Heart left ventricle (tissue), 13 donors: Measurements from ENCODE around the gene PCDHB10.
A peak's percentile ranks its signal among the peaks of the same experiment; 100 is the strongest.

Source experiments
- POLR2A ChIP-seq, 2 donors: fragments of 450-650 bp; IDR thresholded peaks; one replicate each; pipeline ENCODE4 v1.6.1; 2017; ENCODE audit warnings: antibody characterized with exemption in 2 of 2, mild to moderate bottlenecking in 2 of 2, moderate library complexity in 2 of 2
- TF ChIP-seq, protein P1 (sequence below), 12 donors: fragments of 200-600 bp; sonication (generic) in 4 of 12; IDR thresholded peaks; one replicate each; pipeline versions ENCODE4 v1.5.0 to v1.8.0; 2018 to 2022; ENCODE audit warnings: antibody characterized with exemption in 12 of 12, mild to moderate bottlenecking in 5 of 12
- donor health status: ischemic (EF 13 %, LVEDD 7.1; RV severe dilation, severe dysfunction).
- donor health status: DM: no; HTN: yes; CAD: no.
- donor health status: DM: no; HTN: no; CAD: no.
- donor health status: ischemic (EF 25% LVEDD 6.9; RV normal size, moderate dysfunction).
- donor health status: ischemic (EF 25% LVEDD 5.7; RV mildly dilated, moderate dysfunction).
- donor health status: ischemic (EF 35%, LVEDD 5.7; RV mildly dilated, moderate dysfunction).
- donor health status: nonischemic (EF 11% LVEDD 7.7; RV severe dilation, severe dysfunction).
- donor health status: DM: yes; HTN: yes; CAD: no.
- donor health status: PGD.
- donor health status: ischemic (EF 29% LVEDD 5.4; RV normal size, mild dysfunction).
- donor health status: nonischemic (EF 23%, LVEDD 6.1; RV moderate dilation, normal function).

DNA sequence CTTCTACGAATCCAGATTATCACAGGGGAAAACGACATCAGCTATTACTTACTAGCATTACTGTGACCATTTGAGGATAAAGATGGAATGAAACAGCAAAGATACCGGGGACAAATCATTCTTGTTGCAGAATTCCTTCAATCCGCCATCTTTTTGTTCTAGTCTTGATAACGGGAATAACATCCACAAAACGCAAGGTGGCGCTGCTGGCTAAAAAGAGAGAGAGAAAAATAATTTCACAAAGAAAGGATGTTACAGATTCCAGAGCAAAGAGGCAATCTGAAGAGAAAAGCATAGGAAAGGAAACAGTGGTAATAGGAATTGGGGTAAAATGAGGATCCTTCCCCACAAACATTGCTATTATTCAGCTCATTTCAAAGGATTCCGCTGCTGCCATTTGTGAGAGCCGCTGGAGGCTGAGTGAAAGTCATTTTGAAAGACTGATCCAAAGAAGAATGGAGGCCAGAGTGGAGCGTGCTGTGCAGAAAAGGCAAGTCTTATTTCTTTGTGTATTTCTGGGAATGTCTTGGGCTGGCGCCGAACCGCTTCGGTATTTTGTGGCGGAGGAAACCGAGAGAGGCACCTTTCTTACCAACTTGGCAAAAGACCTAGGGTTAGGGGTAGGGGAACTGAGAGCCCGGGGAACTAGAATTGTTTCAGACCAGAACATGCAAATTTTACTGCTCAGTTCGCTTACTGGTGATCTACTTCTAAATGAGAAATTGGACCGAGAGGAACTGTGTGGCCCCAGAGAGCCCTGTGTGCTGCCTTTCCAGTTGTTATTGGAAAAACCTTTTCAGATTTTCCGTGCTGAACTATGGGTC, 19.6 kb upstream of the PCDHB10 start, which contains the start of gene PCDHB7:
- TF ChIP-seq, protein P1, sequence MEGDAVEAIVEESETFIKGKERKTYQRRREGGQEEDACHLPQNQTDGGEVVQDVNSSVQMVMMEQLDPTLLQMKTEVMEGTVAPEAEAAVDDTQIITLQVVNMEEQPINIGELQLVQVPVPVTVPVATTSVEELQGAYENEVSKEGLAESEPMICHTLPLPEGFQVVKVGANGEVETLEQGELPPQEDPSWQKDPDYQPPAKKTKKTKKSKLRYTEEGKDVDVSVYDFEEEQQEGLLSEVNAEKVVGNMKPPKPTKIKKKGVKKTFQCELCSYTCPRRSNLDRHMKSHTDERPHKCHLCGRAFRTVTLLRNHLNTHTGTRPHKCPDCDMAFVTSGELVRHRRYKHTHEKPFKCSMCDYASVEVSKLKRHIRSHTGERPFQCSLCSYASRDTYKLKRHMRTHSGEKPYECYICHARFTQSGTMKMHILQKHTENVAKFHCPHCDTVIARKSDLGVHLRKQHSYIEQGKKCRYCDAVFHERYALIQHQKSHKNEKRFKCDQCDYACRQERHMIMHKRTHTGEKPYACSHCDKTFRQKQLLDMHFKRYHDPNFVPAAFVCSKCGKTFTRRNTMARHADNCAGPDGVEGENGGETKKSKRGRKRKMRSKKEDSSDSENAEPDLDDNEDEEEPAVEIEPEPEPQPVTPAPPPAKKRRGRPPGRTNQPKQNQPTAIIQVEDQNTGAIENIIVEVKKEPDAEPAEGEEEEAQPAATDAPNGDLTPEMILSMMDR (IDR thresholded peaks at IDR 0.05): peak in 11 of 12 donors; percentile 31 to 55 (median 42)
- no peak for TF ChIP-seq POLR2A (IDR thresholded peaks at IDR 0.05)
